Mucosa of descending colon (tissue), 3 donors: ENCODE results near the gene TSHZ2. TPM values are rescaled to one million over a fixed set of nuclear protein-coding genes. Genes with fewer than 3 reads are reported as not detected.

ENCODE experiments used
- ATAC-seq: fragments of 200-7000 bp; cut with Tn5 transposase; one replicate; pipeline ENCODE4 v1.9.1; 2020; ENCODE audit warnings: mild to moderate bottlenecking, moderate library complexity
- DNase-seq, 3 donors: peaks; one replicate each; pipeline ENCODE4 v3.0.0-alpha.2; 2020
- H3K36me3 ChIP-seq: fragments of 200-600 bp; one replicate; pipeline ENCODE4 v1.8.0; 2021; ENCODE audit warnings: low read depth, mild to moderate bottlenecking
- H3K4me1 ChIP-seq: fragments of 200-600 bp; one replicate; pipeline ENCODE4 v1.8.0; 2021; ENCODE audit warnings: low read depth, mild to moderate bottlenecking
- H3K4me3 ChIP-seq: fragments of 200-600 bp; one replicate; pipeline ENCODE4 v1.8.0; 2021; ENCODE audit warnings: mild to moderate bottlenecking
- H3K9me3 ChIP-seq: fragments of 200-600 bp; one replicate; pipeline ENCODE4 v1.8.0; 2021; ENCODE audit warnings: mild to moderate bottlenecking
- CTCF ChIP-seq: fragments of 200-600 bp; IDR thresholded peaks from one replicate; pipeline ENCODE4 v1.8.0; 2022; ENCODE audit warnings: antibody characterized with exemption, mild to moderate bottlenecking
- intact Hi-C, 2 donors: fragments of 100-400 bp; cut with DNase I in 1 of 2; cut with micrococcal nuclease in 1 of 2; formaldehyde crosslinking; loops; one replicate each; pipeline versions ENCODE4 v1.11.0 to v1.11.1; 2022; cut with DNase I, micrococcal nuclease
- total RNA-seq, 3 donors: library from RNA; stranded (reverse); fragmentation: NEBNext Ultra II Directional in 2 of 3; extraction: Animal tissue kit (Norgen Biotek cat#: 25700) in 2 of 3; gene quantifications; one replicate each; pipeline versions ENCODE4 v1.2.1 to v1.2.4, GENCODE V29; 2021 to 2023
- donor health status: DM: no; HTN: no; CAD: no; lungs with moderate emphysema.
- donor health status: DM: no; HTN: no; CAD: no.
- donor health status: DM: no; HTN: yes; CAD: no.

The TSHZ2 gene
- total RNA-seq, 3 donors from 2014 or later, result 1.9 to 17.8 (median 3.6) TPM

- H3K36me3 ChIP-seq, result no peaks in the 10 kb centered on the region
- intact Hi-C loops, result no loop called here
These were observed 158.6 kb downstream of the TSHZ2 start for GRCh38 chr20:53130795-53131194.

GRCh38 chr20:53133125-53133524 lies 161.0 kb downstream of the TSHZ2 start:
- intact Hi-C loops, result no loop called here
- no peak for DNase-seq
- ATAC-seq, result no peak
- Histone ChIP-seq H3K9me3 (no peaks in the 10 kb centered on the region), H3K36me3 (no peaks in the 10 kb centered on the region), H3K4me3 (no peak overlapping the region), H3K4me1 (no peaks in the 10 kb centered on the region)
- TF ChIP-seq CTCF, result no peak

More at GRCh38 chr20:53130795-53131194, 158.6 kb downstream of the TSHZ2 start:
- Histone ChIP-seq H3K4me3 (no peak overlapping the region), H3K4me1 (no peaks in the 10 kb centered on the region), H3K9me3 (no peaks in the 10 kb centered on the region)
- TF ChIP-seq CTCF, result no peak
- ATAC-seq (no peak), DNase-seq (no peak)

- intact Hi-C loops, result no loop called here
- no peak overlapping the region for H3K4me3 ChIP-seq
- no peaks in the 10 kb centered on the region for H3K36me3 ChIP-seq
- H3K9me3 ChIP-seq, result no peaks in the 10 kb centered on the region
- TF ChIP-seq CTCF, result no peak
- ATAC-seq, result no peak
- no peaks in the 10 kb centered on the region for H3K4me1 ChIP-seq
- no peak for DNase-seq
These were observed 161.5 kb downstream of the TSHZ2 start for GRCh38 chr20:53133628-53134027.

- ATAC-seq, result no peak
- no peak for TF ChIP-seq CTCF
These were observed 164.3 kb downstream of the TSHZ2 start for GRCh38 chr20:53136473-53136872.

GRCh38 chr20:53138454-53139262 lies 166.5 kb downstream of the TSHZ2 start:
- TF ChIP-seq CTCF, result no peak
- intact Hi-C loops, result no loop called here
- ATAC-seq, result no peak
- Histone ChIP-seq H3K36me3 (no peaks in the 10 kb centered on the region), H3K9me3 (no peaks in the 10 kb centered on the region), H3K4me3 (no peak overlapping the region), H3K4me1 (no peaks in the 10 kb centered on the region)
- no peak for DNase-seq

More at GRCh38 chr20:53136473-53136872, 164.3 kb downstream of the TSHZ2 start:
- Histone ChIP-seq H3K4me3 (no peak overlapping the region), H3K36me3 (no peaks in the 10 kb centered on the region), H3K9me3 (no peaks in the 10 kb centered on the region), H3K4me1 (no peaks in the 10 kb centered on the region)
- no peak for DNase-seq
- intact Hi-C loops, result no loop called here
